Skeletal muscle tissue (tissue), 4 donors: ENCODE results near the gene KCNN3. TPM values are rescaled to one million over a fixed set of nuclear protein-coding genes. Genes with fewer than 3 reads are reported as not detected.
A peak's percentile ranks its signal among the peaks of the same experiment; 100 is the strongest.

ENCODE experiments used
- H3K27ac ChIP-seq: one replicate; pipeline ENCODE4 v1.7.0; 2013; ENCODE audit warnings: mild to moderate bottlenecking, low read depth, low read length, inconsistent platforms
- H3K27me3 ChIP-seq, 3 donors: one replicate each; pipeline ENCODE4 v1.7.0; 2013; ENCODE audit warnings: low read length in 3 of 3; ENCODE audit not compliant: control insufficient read depth in 3 of 3, insufficient read depth in 3 of 3
- H3K36me3 ChIP-seq, 3 donors: one replicate each; pipeline ENCODE4 v1.7.0; 2013; ENCODE audit warnings: low read length in 3 of 3; ENCODE audit not compliant: control insufficient read depth in 3 of 3, insufficient read depth in 3 of 3
- H3K4me1 ChIP-seq, 3 donors: one replicate each; pipeline ENCODE4 v1.7.0; 2013; ENCODE audit warnings: low read length in 3 of 3, mild to moderate bottlenecking in 3 of 3; ENCODE audit not compliant: control insufficient read depth in 3 of 3, insufficient read depth in 3 of 3
- H3K4me3 ChIP-seq, 3 donors: one replicate each; pipeline ENCODE4 v1.7.0; 2013; ENCODE audit warnings: low read length in 3 of 3
- H3K9ac ChIP-seq, 3 donors: one replicate each; pipeline ENCODE4 v1.7.0; 2013; ENCODE audit warnings: low read length in 3 of 3, mild to moderate bottlenecking in 3 of 3, moderate library complexity in 2 of 3, low read depth in 1 of 3
- H3K9me3 ChIP-seq, 3 donors: one replicate each; pipeline ENCODE4 v1.7.0; 2013; ENCODE audit warnings: low read length in 3 of 3; ENCODE audit not compliant: control insufficient read depth in 3 of 3
- total RNA-seq: library from RNA; depleted of rRNA; stranded (reverse); fragments of >200 nt; gene quantifications from one replicate; pipeline ENCODE4 v1.2.3, GENCODE V29; 2014
- donor health status: Osteomylitis.

The KCNN3 gene
- total RNA-seq, 1 donor from 2014 or later: 3.7 TPM

- peaks cover 0 to 18% (median 2%) of the 10 kb centered on the region in 3 donors for H3K36me3 ChIP-seq
- no peaks in the 10 kb centered on the region for H3K27me3 ChIP-seq
- peaks cover 24 to 38% (median 25%) of the 10 kb centered on the region in 3 donors for H3K4me1 ChIP-seq
- H3K9me3 ChIP-seq: no peaks in the 10 kb centered on the region
- H3K4me3 ChIP-seq: no peak overlapping the region
- no peak overlapping the region for H3K9ac ChIP-seq
- no peak overlapping the region for H3K27ac ChIP-seq
These were observed 100.7 kb downstream of the KCNN3 start for GRCh38 chr1:154769193-154769895.

GRCh38 chr1:154768456-154769125 lies 101.5 kb downstream of the KCNN3 start:
- peaks cover 17 to 31% (median 22%) of the 10 kb centered on the region in 3 donors for H3K4me1 ChIP-seq
- no peak overlapping the region for H3K27ac ChIP-seq
- no peak overlapping the region for H3K4me3 ChIP-seq
- H3K27me3 ChIP-seq: no peaks in the 10 kb centered on the region
- peaks cover 0 to 18% (median 2%) of the 10 kb centered on the region in 3 donors for H3K36me3 ChIP-seq
- no peaks in the 10 kb centered on the region for H3K9me3 ChIP-seq
- peak overlapping the region in 1 of 3 donors; percentile 58 for H3K9ac ChIP-seq

- peaks cover 0 to 18% (median 2%) of the 10 kb centered on the region in 3 donors for H3K36me3 ChIP-seq
- no peaks in the 10 kb centered on the region for H3K9me3 ChIP-seq
- peaks cover 11 to 24% (median 15%) of the 10 kb centered on the region in 3 donors for H3K4me1 ChIP-seq
- no peak overlapping the region for H3K4me3 ChIP-seq
- no peak overlapping the region for H3K9ac ChIP-seq
- H3K27me3 ChIP-seq: no peaks in the 10 kb centered on the region
- H3K27ac ChIP-seq: no peak overlapping the region
These were observed 102.5 kb downstream of the KCNN3 start for GRCh38 chr1:154767315-154768240.

GRCh38 chr1:154765970-154766369 lies 104.1 kb downstream of the KCNN3 start:
- Histone ChIP-seq H3K4me1 (peaks cover 11 to 24% (median 15%) of the 10 kb centered on the region in 3 donors), H3K4me3 (no peak overlapping the region), H3K27ac (no peak overlapping the region), H3K27me3 (no peaks in the 10 kb centered on the region), H3K9ac (no peak overlapping the region), H3K9me3 (no peaks in the 10 kb centered on the region), H3K36me3 (peaks cover 0 to 8% (median 0%) of the 10 kb centered on the region in 3 donors)

GRCh38 chr1:154764773-154765172 lies 105.3 kb downstream of the KCNN3 start:
- Histone ChIP-seq H3K4me3 (no peak overlapping the region), H3K27me3 (peaks cover 0 to 4% (median 0%) of the 10 kb centered on the region in 3 donors)

GRCh38 chr1:154764181-154764580 lies 105.9 kb downstream of the KCNN3 start:
- Histone ChIP-seq H3K27me3 (peaks cover 0 to 4% (median 0%) of the 10 kb centered on the region in 3 donors), H3K9me3 (no peaks in the 10 kb centered on the region), H3K9ac (no peak overlapping the region), H3K4me1 (peaks cover 11 to 20% (median 17%) of the 10 kb centered on the region in 3 donors), H3K36me3 (no peaks in the 10 kb centered on the region), H3K27ac (no peak overlapping the region), H3K4me3 (no peak overlapping the region)

More at GRCh38 chr1:154764773-154765172, 105.3 kb downstream of the KCNN3 start:
- Histone ChIP-seq H3K9me3 (no peaks in the 10 kb centered on the region), H3K4me1 (peaks cover 11 to 24% (median 17%) of the 10 kb centered on the region in 3 donors), H3K27ac (no peak overlapping the region), H3K9ac (no peak overlapping the region), H3K36me3 (peaks cover 0 to 1% (median 0%) of the 10 kb centered on the region in 3 donors)

GRCh38 chr1:154760469-154760933 lies 109.6 kb downstream of the KCNN3 start:
- Histone ChIP-seq H3K27me3 (peaks cover 0 to 4% (median 0%) of the 10 kb centered on the region in 3 donors), H3K4me3 (peak overlapping the region in 1 of 3 donors; percentile 0), H3K9me3 (no peaks in the 10 kb centered on the region), H3K27ac (no peak overlapping the region), H3K9ac (no peak overlapping the region), H3K4me1 (peaks cover 0 to 2% (median 0%) of the 10 kb centered on the region in 3 donors), H3K36me3 (no peaks in the 10 kb centered on the region)

GRCh38 chr1:154759793-154760192 lies 110.3 kb downstream of the KCNN3 start:
- Histone ChIP-seq H3K27me3 (peaks cover 0 to 4% (median 0%) of the 10 kb centered on the region in 3 donors), H3K27ac (no peak overlapping the region), H3K36me3 (no peaks in the 10 kb centered on the region), H3K9ac (no peak overlapping the region), H3K9me3 (no peaks in the 10 kb centered on the region), H3K4me3 (no peak overlapping the region), H3K4me1 (peaks cover 0 to 2% (median 0%) of the 10 kb centered on the region in 3 donors)

GRCh38 chr1:154759196-154759595 lies 110.9 kb downstream of the KCNN3 start:
- no peak overlapping the region for H3K27ac ChIP-seq
- peaks cover 0 to 4% (median 0%) of the 10 kb centered on the region in 3 donors for H3K27me3 ChIP-seq

More at GRCh38 chr1:154759196-154759595, 110.9 kb downstream of the KCNN3 start:
- no peak overlapping the region for H3K4me3 ChIP-seq
- peaks cover 0 to 2% (median 0%) of the 10 kb centered on the region in 3 donors for H3K4me1 ChIP-seq
- H3K9ac ChIP-seq: no peak overlapping the region
- H3K9me3 ChIP-seq: no peaks in the 10 kb centered on the region
- no peaks in the 10 kb centered on the region for H3K36me3 ChIP-seq
